AG09319 (cell line): Measurements from ENCODE around the gene SCN3A.

Experiments
- DNase-seq: peaks from one replicate; pipeline ENCODE4 v3.0.0-alpha.2; 2010; ENCODE audit warnings: low read depth; ENCODE audit errors: extremely low read depth
- TF ChIP-seq, protein P1 (sequence below): IDR thresholded peaks from 2 replicates; pipeline ENCODE4 v1.5.1; 2011; ENCODE audit warnings: low read depth, mild to moderate bottlenecking, inconsistent platforms, low read length, moderate library complexity

The SCN3A gene

GRCh38 chr2:165115258-165115657 lies 88.6 kb downstream of the SCN3A start:
- DNase-seq = no peak
- TF ChIP-seq, protein P1, sequence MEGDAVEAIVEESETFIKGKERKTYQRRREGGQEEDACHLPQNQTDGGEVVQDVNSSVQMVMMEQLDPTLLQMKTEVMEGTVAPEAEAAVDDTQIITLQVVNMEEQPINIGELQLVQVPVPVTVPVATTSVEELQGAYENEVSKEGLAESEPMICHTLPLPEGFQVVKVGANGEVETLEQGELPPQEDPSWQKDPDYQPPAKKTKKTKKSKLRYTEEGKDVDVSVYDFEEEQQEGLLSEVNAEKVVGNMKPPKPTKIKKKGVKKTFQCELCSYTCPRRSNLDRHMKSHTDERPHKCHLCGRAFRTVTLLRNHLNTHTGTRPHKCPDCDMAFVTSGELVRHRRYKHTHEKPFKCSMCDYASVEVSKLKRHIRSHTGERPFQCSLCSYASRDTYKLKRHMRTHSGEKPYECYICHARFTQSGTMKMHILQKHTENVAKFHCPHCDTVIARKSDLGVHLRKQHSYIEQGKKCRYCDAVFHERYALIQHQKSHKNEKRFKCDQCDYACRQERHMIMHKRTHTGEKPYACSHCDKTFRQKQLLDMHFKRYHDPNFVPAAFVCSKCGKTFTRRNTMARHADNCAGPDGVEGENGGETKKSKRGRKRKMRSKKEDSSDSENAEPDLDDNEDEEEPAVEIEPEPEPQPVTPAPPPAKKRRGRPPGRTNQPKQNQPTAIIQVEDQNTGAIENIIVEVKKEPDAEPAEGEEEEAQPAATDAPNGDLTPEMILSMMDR = no peak

GRCh38 chr2:165114346-165114939 lies 89.4 kb downstream of the SCN3A start:
- TF ChIP-seq, protein P1 = no peak
- DNase-seq = no peak

DNA sequence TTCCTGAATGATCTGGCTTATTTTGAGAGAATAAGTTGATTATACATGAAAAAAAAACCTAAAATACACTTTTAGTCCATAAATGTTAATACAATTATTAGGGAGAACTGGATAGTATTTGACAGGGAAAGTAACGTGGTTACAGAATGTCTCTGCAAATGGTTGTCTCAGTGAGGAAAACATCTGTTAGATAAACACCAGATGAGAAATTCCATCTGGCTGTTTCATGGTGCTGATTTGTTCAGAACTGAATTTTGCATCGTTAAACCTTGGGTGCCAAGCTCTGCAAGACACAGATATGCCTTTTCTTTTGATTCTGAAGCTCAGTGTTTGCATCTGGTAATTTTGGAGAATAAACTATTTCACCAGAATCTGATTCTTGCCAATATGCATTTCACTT lies 90.4 kb downstream of the SCN3A start:
- TF ChIP-seq, protein P1 = no peak

DNA sequence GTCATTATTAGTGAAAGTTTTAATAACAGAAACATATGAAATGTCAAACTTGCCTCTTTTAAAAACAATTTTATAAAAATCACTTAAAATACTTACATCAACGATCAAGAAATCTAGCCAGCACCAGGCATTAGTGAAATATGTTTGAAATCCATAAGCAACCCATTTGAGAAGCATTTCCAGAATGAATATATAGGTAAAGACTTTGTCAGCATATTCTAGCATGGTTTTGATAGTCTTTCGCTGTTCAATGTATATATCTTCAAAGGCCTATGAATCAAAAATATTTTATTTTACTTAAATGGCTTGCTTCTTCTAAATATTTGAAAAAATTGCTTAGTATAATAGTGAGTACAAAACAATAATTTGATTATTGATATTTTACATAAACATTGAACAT lies 91.1 kb downstream of the SCN3A start:
- TF ChIP-seq, protein P1 = no peak
- DNase-seq = no peak

More for the DNA sequence above, 90.4 kb downstream of the SCN3A start:
- no peak for DNase-seq

DNA sequence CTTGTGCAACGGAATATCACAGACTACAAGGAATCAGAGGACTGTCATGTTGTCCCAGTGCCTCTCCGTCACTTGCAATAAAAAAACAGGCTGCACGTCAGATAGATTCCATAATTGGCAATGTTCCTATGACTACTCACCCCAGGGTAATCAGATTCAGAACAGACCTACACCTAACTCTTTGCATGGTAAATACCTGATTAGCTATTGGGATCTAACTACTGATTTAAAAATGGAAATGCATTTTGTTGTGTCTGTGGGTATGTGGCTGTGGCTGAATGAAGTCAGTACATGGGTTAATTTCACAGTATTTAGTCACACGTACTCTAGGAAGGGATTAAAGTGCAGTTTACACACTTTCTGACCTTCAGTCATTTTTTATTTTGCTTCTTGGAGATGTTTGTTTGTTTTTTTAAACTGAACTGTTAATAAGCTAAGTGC lies 91.7 kb downstream of the SCN3A start:
- no peak for DNase-seq
- TF ChIP-seq, protein P1 = no peak

DNA sequence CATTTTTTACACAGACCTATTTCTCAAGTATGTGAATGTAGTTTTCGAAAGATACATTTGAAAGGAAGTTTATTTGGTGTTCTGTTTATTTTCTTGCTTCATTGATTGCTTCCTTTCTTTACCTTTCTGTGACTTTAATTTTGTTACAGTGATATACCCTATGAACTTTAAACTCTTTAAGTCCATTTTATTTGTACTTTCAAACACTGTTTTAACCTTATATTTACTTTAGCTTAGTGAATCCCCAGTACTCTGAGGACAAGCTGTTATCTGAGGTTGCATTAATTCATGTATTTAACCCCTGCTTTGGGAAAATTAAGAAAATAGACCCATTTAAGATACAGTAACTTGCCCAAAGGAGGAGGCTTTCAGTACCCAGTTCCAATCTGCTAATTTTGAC lies 93.5 kb downstream of the SCN3A start:
- TF ChIP-seq, protein P1 = no peak
- DNase-seq = no peak

DNA sequence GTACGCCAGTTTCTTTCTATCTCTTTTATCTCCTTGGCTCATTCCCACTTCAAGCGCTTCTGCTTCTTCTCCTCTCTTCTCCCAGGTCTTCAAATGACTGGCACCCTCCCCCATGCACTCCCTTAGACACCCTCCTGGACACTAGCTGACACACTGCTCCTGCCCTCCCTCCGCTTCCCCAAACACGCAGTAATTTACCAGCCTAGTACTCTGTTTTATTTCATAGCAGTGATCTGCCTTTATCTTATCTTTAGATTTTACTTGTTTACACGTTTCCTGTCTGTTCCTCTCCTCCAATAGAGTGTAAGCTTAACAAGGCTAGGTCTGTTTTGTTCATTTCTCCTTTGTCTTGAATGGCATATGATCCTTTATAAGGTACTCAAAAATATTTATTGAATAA lies 93.9 kb downstream of the SCN3A start:
- DNase-seq = no peak
- TF ChIP-seq, protein P1 = no peak
